ENCODE measurements around the gene VWA8.
"Not testable (repeated sequence)": the region's sequence is repeated elsewhere in the genome, so short reads cannot be mapped to it uniquely, and the experiment has no call there.

The VWA8 gene

DNA sequence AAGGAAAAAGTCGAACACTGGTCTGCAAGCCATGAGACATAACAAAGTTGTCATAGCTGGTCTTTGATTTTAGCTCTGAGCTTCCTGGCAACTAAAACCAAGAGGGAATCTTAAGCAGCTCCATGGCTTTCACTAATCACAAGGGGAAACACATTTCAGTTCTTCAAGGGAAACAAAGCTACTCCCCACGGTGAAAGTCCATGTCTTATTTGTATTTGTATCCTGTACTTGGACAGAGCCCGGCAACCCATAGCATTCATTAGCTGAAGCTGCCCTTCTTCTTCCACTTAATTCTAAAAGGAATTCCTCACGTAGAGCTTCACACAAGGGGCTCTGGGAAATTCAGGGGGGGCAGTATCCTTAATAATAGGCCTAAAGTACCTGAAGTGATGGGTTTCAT lies 374.7 kb downstream of the VWA8 start:
- DNase-seq (ENCODE audit: low read depth) = no peak

DNA sequence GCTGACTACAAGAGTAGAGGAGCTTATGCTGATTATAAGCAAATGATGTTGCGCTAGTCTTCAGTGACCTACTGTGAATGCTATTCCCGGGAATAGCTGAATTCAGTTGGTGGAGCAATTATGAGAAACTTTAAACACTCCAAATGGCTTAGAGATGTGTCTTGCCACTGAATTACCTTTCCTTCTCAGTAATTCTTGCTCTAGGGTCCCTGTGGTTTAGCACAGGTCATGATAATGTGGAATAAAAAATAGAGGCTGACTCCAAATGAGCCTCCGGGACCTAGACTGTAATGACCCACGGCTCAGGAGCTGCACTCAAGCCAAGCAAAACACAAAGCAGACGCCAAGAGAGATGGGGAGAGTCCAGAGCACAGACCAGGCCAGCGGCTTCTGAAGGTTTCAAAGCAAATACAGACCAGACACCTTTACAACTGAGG lies 378.9 kb downstream of the VWA8 start:
- DNase-seq (ENCODE audit: low read depth) = no peak

GRCh38 chr13:41580345-41580744 lies 380.6 kb downstream of the VWA8 start:
- no peak for DNase-seq (ENCODE audit: low read depth)

DNA sequence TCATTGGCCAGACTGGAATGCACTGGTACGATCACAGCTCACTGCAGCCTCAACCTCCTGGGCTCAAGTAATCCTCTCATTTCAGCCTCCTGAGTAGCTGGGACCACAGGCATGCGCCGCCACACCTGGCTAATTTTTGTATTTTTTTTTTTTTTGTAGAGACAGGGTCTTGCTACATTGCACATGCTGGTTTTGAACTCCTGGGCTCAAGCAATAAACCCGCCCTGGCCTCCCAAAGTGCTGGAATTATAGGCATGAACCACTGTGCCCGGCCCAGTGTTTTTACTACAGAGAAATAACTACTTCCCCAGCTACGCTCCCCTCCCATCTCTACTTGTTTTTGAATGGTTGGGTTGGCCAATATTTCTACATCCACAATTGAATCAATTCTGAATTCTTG lies 381.0 kb downstream of the VWA8 start:
- DNase-seq (ENCODE audit: low read depth) = no peak

DNA sequence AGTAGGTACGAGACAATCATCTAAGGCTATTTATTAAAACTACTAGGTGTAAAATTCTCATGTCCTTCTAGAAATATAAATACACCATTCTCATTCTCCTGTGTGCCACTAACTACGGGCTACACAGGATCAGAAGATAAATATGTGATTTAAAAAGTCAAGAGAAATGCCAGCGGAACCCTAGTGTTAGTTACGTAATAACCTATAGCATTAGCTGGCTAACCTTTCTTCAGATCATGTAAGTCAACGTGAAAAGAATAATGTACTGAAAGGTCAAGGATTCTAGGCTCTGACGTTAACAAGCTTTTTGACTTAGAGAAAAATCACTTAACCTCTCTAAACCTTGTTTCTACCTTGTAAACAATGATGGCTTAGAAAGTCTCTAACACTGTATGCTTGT lies 381.7 kb downstream of the VWA8 start:
- no peak for DNase-seq (ENCODE audit: low read depth)

- no peak for DNase-seq (ENCODE audit: low read depth)
Observed at GRCh38 chr13:41578371-41578770, 382.5 kb downstream of the VWA8 start.

GRCh38 chr13:41577436-41577835 lies 383.5 kb downstream of the VWA8 start:
- no peak for DNase-seq (ENCODE audit: low read depth)

- DNase-seq (ENCODE audit: low read depth) = not testable (repeated sequence)
Observed at GRCh38 chr13:41573640-41574039, 387.3 kb downstream of the VWA8 start.

GRCh38 chr13:41571817-41572340 lies 389.0 kb downstream of the VWA8 start:
- not testable (repeated sequence) for DNase-seq (ENCODE audit: low read depth)

DNA sequence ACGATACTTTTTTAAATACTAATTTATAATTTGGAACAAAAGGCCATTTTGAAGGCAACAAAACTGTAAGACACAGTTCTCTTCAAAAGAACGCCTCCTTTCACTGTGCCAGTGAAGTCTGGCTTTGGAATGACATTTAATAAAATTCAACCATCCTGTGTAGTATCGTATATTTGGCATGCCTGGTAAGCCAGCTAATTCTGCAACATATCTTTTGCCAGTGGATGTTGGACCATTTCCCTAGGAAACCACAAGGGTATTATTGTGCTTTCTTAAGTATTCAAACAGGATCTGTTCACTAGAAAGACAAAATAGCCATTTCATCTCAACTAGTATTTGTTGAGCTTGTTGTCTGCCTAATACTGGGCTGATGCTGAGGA lies 391.9 kb downstream of the VWA8 start:
- no peak for DNase-seq (ENCODE audit: low read depth)

- no peak for DNase-seq (ENCODE audit: low read depth)
Observed at GRCh38 chr13:41568143-41568971, 392.6 kb downstream of the VWA8 start.

GRCh38 chr13:41567363-41567762 lies 393.5 kb downstream of the VWA8 start:
- no peak for DNase-seq (ENCODE audit: low read depth)

GRCh38 chr13:41565846-41566245 lies 395.1 kb downstream of the VWA8 start:
- no peak for DNase-seq (ENCODE audit: low read depth)

DNA sequence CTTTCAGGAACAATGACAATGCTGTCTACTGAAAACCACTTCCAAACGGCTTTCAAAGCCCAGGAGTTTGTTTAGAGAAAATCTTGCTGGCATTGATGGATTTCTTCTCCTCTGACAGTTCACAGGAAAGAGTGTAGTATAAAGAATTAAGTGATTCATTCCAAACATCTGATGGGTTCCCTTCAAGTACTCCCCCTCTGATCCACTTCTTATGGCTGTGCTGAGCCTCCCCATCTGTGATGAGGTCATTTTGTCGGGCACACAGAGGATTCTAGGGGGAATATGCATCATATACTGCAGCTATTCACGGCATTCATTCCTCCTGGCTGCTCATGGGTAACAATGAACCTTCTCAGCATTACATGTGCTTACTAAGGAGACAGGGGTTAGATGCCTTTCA lies 395.7 kb downstream of the VWA8 start:
- DNase-seq (ENCODE audit: low read depth) = no peak

DNA sequence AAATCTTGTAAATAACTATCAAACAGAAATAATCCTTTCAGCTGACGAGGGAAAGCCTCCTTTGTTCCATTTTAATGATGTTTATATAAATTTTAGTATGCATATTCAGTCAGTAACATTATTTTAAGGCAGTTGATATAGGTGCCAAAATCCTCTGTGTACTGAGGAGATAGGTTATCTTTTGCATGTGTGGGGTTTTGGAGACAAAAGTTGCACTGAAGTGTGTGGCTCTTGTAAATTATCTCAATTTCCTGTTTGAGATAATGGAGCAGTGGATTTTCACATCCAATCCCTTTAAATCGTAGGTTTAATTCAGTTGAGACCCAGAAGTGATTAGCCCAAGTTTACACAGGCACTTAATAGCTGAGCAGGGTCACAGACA lies 396.9 kb downstream of the VWA8 start:
- DNase-seq (ENCODE audit: low read depth) = no peak

GRCh38 chr13:41563341-41563983 lies 397.4 kb downstream of the VWA8 start:
- no peak for DNase-seq (ENCODE audit: low read depth)

DNA sequence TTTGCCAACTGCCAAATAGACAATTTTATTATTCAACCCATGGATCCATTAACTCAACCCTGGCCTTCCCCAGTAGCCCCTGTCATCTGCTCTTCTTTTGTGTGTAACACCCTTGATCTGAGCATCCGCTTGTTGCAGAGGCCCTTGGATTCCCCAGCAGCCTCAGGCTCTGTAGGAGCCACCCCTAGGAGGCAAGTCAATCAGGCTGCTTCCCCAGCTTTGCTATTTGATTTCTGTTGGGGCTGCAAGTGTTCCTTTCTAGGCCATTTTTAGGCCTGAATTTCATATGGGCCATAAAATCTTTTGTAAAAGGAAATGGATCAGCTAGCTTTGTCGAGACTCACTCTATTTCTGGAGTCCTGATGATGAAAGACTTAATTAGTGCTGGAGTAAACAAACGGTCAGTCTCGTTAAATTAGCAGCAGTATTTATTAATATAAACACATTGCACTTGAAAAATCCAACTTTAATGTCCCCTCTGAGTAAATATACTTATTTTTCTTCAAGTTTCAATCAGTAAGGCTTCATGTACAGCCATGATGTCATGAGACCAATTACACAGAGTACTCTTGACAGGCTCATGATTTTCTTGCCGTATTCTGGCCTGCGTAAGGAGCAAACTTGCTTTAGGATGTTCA lies 398.2 kb downstream of the VWA8 start:
- DNase-seq (ENCODE audit: low read depth) = no peak

- peak; percentile 46 for DNase-seq (ENCODE audit: low read depth)
Observed at GRCh38 chr13:41562083-41562482, 398.8 kb downstream of the VWA8 start.

DNA sequence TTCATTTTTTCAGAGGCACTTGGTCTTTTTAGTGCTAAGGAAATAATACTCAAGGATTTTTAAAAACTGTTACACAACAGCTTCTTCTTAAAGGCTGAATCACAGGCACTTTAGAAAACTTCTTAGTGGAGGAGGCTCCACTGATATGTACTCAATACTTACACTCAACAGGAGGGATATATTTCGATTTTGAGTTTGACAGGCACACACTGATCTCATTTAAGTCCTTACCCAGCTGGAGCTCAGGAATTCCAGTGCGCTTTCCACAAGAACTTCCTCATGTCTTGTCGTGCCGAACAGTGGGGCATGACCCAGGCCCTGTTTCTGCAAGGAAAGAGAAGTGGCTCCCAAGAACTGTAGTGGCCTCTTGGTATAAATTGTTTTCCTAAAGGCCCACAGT lies 399.7 kb downstream of the VWA8 start:
- DNase-seq (ENCODE audit: low read depth) = no peak

DNA sequence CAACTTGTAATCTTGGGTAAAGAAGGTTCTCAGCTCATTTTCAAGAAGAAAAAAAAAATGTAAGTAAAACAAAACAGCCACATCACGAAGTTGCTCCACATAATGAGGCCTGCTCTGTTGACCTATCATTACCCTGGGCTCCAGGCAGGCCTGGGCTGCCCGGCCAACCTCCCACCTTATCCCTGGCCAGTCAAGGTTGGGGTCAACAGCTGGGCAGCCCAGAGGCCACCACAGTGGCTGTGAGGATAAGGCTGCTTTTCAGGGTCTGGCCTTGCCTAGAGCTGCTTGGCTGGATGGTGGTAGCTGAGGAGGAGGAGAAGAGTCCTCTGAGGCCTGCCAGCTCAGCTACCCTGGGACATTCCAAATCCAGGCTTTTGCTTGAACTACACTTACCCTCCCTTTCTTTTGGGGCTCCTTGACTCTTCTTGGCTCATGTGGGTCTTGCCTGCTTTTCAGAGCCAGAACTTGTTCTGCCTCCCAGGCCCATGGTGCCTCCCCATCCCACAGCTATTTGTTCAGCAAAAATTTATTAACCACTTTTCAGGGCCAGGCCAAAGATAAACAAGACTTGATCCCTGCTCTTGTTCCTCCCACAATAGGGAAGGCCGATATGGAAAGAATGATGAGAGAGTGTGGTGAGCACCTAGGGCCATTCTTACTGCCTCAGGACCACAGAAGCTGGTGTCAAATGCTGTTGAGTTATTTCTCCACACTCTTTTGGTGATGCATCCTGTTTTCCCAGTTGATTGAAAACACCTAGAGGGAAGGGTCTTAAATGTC lies 401.9 kb downstream of the VWA8 start:
- no peak for DNase-seq (ENCODE audit: low read depth)

- DNase-seq (ENCODE audit: low read depth) = no peak
Observed at GRCh38 chr13:41557719-41558118, 403.2 kb downstream of the VWA8 start.
